T-helper 22 cell (primary cell): ENCODE data around the gene BEGAIN.

Source experiments
- DNase-seq: peaks from one replicate; pipeline ENCODE4 v3.0.0-alpha.2; 2020; ENCODE audit warnings: low read depth

Gene BEGAIN

GRCh38 chr14:100536721-100537445, 50.3 kb downstream of the BEGAIN start:
- no peak for DNase-seq

- no peak for DNase-seq
Observed at GRCh38 chr14:100536121-100536510, 51.1 kb downstream of the BEGAIN start.

GRCh38 chr14:100535287-100536120, 51.7 kb downstream of the BEGAIN start:
- DNase-seq = no peak

- no peak for DNase-seq
Observed at GRCh38 chr14:100534528-100535286, 52.5 kb downstream of the BEGAIN start.

GRCh38 chr14:100533656-100534485, 53.3 kb downstream of the BEGAIN start:
- DNase-seq = no peak

- no peak for DNase-seq
Observed at GRCh38 chr14:100532906-100533655, 54.1 kb downstream of the BEGAIN start.

- DNase-seq = no peak
Observed at GRCh38 chr14:100532154-100532861, 54.9 kb downstream of the BEGAIN start.

- DNase-seq = no peak
Observed at GRCh38 chr14:100531152-100532121, 55.8 kb downstream of the BEGAIN start.

- no peak for DNase-seq
Observed at GRCh38 chr14:100530270-100531072, 56.7 kb downstream of the BEGAIN start.

GRCh38 chr14:100529561-100530031, 57.6 kb downstream of the BEGAIN start:
- DNase-seq = no peak

- no peak for DNase-seq
Observed at GRCh38 chr14:100528962-100529560, 58.2 kb downstream of the BEGAIN start.

GRCh38 chr14:100526632-100527031, 60.6 kb downstream of the BEGAIN start:
- no peak for DNase-seq

GRCh38 chr14:100526057-100526456, 61.2 kb downstream of the BEGAIN start:
- no peak for DNase-seq

- no peak for DNase-seq
Observed at GRCh38 chr14:100525615-100526014, 61.6 kb downstream of the BEGAIN start.

- no peak for DNase-seq
Observed at GRCh38 chr14:100524933-100525243, 62.3 kb downstream of the BEGAIN start.

GRCh38 chr14:100524233-100524932, 62.8 kb downstream of the BEGAIN start:
- DNase-seq = no peak

- no peak for DNase-seq
Observed at GRCh38 chr14:100523843-100524169, 63.4 kb downstream of the BEGAIN start.
